Smooth muscle cell (in vitro differentiated cells): Measurements from ENCODE around the gene COQ6. TPM values are rescaled to one million over a fixed set of nuclear protein-coding genes. Genes with fewer than 3 reads are reported as not detected.
"Not testable (repeated sequence)": the region's sequence is repeated elsewhere in the genome, so short reads cannot be mapped to it uniquely, and the experiment has no call there.

ENCODE experiments used
- DNase-seq: peaks from one replicate; lab custom pipeline; 2025; ENCODE audit not compliant: unreplicated experiment; lab: John Stamatoyannopoulos, UW
- H2AFZ ChIP-seq: fragments of 200-600 bp; sonication (generic); 2 replicates; pipeline ENCODE4 v1.6.0; 2016; ENCODE audit warnings: antibody characterized with exemption, low read depth, mild to moderate bottlenecking
- H3F3A ChIP-seq: fragments of 200-600 bp; sonication (generic); 2 replicates; pipeline ENCODE4 v1.6.0; 2017; ENCODE audit warnings: antibody characterized with exemption, low read depth
- H3K27ac ChIP-seq: fragments of 200-600 bp; sonication (generic); 2 replicates; pipeline ENCODE4 v1.5.1; 2016; ENCODE audit warnings: low read depth, mild to moderate bottlenecking
- H3K27me3 ChIP-seq: fragments of 200-600 bp; sonication (generic); 2 replicates; pipeline ENCODE4 v1.6.1; 2016; ENCODE audit warnings: low read depth, mild to moderate bottlenecking
- H3K36me3 ChIP-seq: fragments of 200-600 bp; sonication (generic); 2 replicates; pipeline ENCODE4 v1.5.1; 2016; ENCODE audit warnings: low read depth
- H3K4me1 ChIP-seq: fragments of 200-600 bp; sonication (generic); 2 replicates; pipeline ENCODE4 v1.5.1; 2016; ENCODE audit warnings: low read depth
- H3K4me2 ChIP-seq: fragments of 200-600 bp; sonication (generic); 2 replicates; pipeline ENCODE4 v1.6.0; 2016; ENCODE audit warnings: mild to moderate bottlenecking
- H3K4me3 ChIP-seq: fragments of 200-600 bp; sonication (generic); 2 replicates; pipeline ENCODE4 v1.5.1; 2016; ENCODE audit warnings: mild to moderate bottlenecking
- H3K79me2 ChIP-seq: fragments of 200-600 bp; sonication (generic); 2 replicates; pipeline ENCODE4 v1.6.0; 2016; ENCODE audit warnings: low read depth, mild to moderate bottlenecking
- H3K9ac ChIP-seq: fragments of 200-600 bp; sonication (generic); 2 replicates; pipeline ENCODE4 v1.6.0; 2016; ENCODE audit warnings: low read depth
- H3K9me3 ChIP-seq: fragments of 200-600 bp; sonication (generic); replicated peaks from 2 replicates; pipeline ENCODE4 v1.5.1; 2016; ENCODE audit warnings: low read depth
- H4K20me1 ChIP-seq: fragments of 200-600 bp; sonication (generic); 2 replicates; pipeline ENCODE4 v1.6.0; 2016; ENCODE audit warnings: low read depth
- CTCF ChIP-seq: fragments of 200-600 bp; sonication (generic); IDR thresholded peaks from 2 replicates; pipeline ENCODE4 v1.5.1; 2017; ENCODE audit warnings: borderline replicate concordance, mild to moderate bottlenecking, antibody characterized with exemption; ENCODE audit not compliant: insufficient read depth, poor library complexity, severe bottlenecking
- WGBS: methylation state at CpG from one replicate; pipeline ENCODE4 v1.1.7; 2016; ENCODE audit warnings: low lambda C conversion rate; 5-methylcytosine and 5-hydroxymethylcytosine counted together
- polyA plus RNA-seq: library from polyadenylated mRNA; unstranded; fragments of >200 nt; fragmentation: Nextera tagmentation; extraction: Ambion mirVana; gene quantifications from 2 replicates; pipeline ENCODE4 v1.2.1, GENCODE V29; 2016
- total RNA-seq: library from RNA; depleted of rRNA; stranded (reverse); fragments of >200 nt; gene quantifications from 2 replicates; pipeline ENCODE4 v1.2.3, GENCODE V29; 2014

Gene COQ6
- total and polyA plus RNA-seq, 2 experiments from 2014 or later = 16.8 to 18.2 TPM

GRCh38 chr14:73913256-73913655 is 36.8 kb upstream of the COQ6 start:
- H3K27me3 ChIP-seq = no peaks in the 10 kb centered on the region
- peaks cover 21% of the 10 kb centered on the region for H3K79me2 ChIP-seq
- H3K9me3 ChIP-seq = no peaks in the 10 kb centered on the region
- no peaks in the 10 kb centered on the region for H3F3A ChIP-seq
- no peak for DNase-seq
- 86% methylated on average over 3 of the region's 3 CpGs for WGBS
- H2AFZ ChIP-seq = no peak overlapping the region
- no peaks in the 10 kb centered on the region for H3K4me1 ChIP-seq
- H3K4me2 ChIP-seq = no peak overlapping the region
- no peak overlapping the region for H3K9ac ChIP-seq
- H3K27ac ChIP-seq = no peak overlapping the region
- H3K4me3 ChIP-seq = no peak overlapping the region
- H4K20me1 ChIP-seq = peaks cover 56% of the 10 kb centered on the region
- TF ChIP-seq CTCF = no peak
- H3K36me3 ChIP-seq = peaks cover 18% of the 10 kb centered on the region

- Histone ChIP-seq H3K27me3 (no peaks in the 10 kb centered on the region), H3K4me2 (no peak overlapping the region), H3K9ac (no peak overlapping the region), H3F3A (no peaks in the 10 kb centered on the region), H3K4me3 (no peak overlapping the region), H3K4me1 (no peaks in the 10 kb centered on the region), H3K79me2 (peaks cover 16% of the 10 kb centered on the region), H3K9me3 (no peaks in the 10 kb centered on the region), H2AFZ (no peak overlapping the region), H3K27ac (no peak overlapping the region), H3K36me3 (peaks cover 6% of the 10 kb centered on the region), H4K20me1 (peaks cover 75% of the 10 kb centered on the region)
- no peak for DNase-seq
- TF ChIP-seq CTCF = no peak
- 95% methylated on average over 6 of the region's 6 CpGs for whole genome bisulfite sequencing
These were observed 33.8 kb upstream of the COQ6 start for GRCh38 chr14:73916324-73916723.

DNA sequence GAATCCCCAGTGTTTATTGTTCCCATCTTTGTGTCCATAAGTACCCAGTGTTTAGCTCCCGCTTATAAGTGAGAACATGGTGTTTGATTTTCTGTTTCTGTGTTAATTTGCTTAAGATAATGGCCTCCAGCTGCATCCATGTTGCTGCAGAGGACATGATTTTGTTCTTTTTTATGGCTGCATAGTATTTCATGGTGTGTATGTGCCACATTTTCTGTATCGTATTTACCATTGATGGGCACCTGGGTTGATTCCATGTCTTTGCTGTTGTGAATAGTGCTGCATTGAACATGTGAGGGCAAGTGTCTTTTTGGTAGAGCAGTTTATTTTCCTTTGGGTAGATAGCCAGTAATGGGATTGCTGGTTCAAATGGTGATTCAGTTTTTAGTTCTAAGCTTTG is 30.6 kb upstream of the COQ6 start:
- not testable (repeated sequence) for H3K27ac ChIP-seq, H2AFZ ChIP-seq, DNase-seq, H3K4me3 ChIP-seq, H3K4me1 ChIP-seq, H3K27me3 ChIP-seq, H3F3A ChIP-seq, H3K9ac ChIP-seq, H3K4me2 ChIP-seq, H3K9me3 ChIP-seq
- H3K36me3 ChIP-seq = peaks cover 18% of the 10 kb centered on the region
- H3K79me2 ChIP-seq = peaks cover 13% of the 10 kb centered on the region
- 97% methylated on average over 2 of the region's 2 CpGs for WGBS
- peaks cover 54% of the 10 kb centered on the region for H4K20me1 ChIP-seq

DNA sequence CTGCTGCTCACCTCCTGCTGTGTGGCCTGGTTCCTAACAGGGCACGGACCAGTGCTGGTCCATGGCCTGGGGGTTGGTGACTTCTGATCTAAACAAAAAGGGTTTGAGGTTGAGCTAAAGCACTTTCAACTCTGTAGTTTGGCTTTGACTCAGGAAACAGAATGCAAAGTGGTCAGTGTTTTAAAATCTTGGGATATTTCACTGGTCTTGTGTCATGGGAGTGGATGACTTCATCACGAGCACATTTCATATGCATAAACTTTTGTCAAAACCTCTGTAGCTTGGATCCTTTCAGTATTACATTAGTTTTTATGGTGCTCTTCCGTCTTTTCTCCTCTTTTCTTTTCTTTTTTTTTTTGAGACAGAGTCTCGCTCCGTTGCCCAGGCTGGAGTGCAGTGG is 25.8 kb upstream of the COQ6 start:
- Histone ChIP-seq H2AFZ (no peak overlapping the region), H3K27me3 (no peaks in the 10 kb centered on the region), H3K27ac (no peak overlapping the region), H3K9ac (no peak overlapping the region), H3K9me3 (no peaks in the 10 kb centered on the region), H3K4me2 (no peak overlapping the region), H3K79me2 (no peaks in the 10 kb centered on the region), H3K4me3 (no peak overlapping the region), H3K36me3 (peaks cover 25% of the 10 kb centered on the region), H3K4me1 (no peaks in the 10 kb centered on the region), H3F3A (no peaks in the 10 kb centered on the region), H4K20me1 (peaks cover 30% of the 10 kb centered on the region)
- no peak for DNase-seq
- 96% methylated on average over 5 of the region's 5 CpGs for WGBS
- no peak for TF ChIP-seq CTCF
